Parathyroid adenoma (tissue), 2 donors: Measurements from ENCODE around the gene MROH2B.

ENCODE experiments used
- H2AFZ ChIP-seq: fragments of 300-600 bp; sonication (generic); one replicate; pipeline ENCODE4 v1.7.0; 2017; ENCODE audit warnings: antibody characterized with exemption, mild to moderate bottlenecking
- H3K27ac ChIP-seq: fragments of 300-600 bp; sonication (generic); one replicate; pipeline ENCODE4 v1.7.0; 2017
- H3K27me3 ChIP-seq: fragments of 300-600 bp; sonication (generic); one replicate; pipeline ENCODE4 v1.7.0; 2017; ENCODE audit warnings: low read length; ENCODE audit not compliant: control insufficient read depth, insufficient read depth
- H3K36me3 ChIP-seq: fragments of 300-600 bp; sonication (generic); one replicate; pipeline ENCODE4 v1.7.0; 2017; ENCODE audit warnings: low read length; ENCODE audit not compliant: control insufficient read depth, insufficient read depth
- H3K4me1 ChIP-seq: fragments of 300-600 bp; sonication (generic); one replicate; pipeline ENCODE4 v1.7.0; 2017; ENCODE audit warnings: control low read depth
- H3K4me2 ChIP-seq: fragments of 300-600 bp; sonication (generic); one replicate; pipeline ENCODE4 v1.7.0; 2017; ENCODE audit warnings: low read length
- H3K4me3 ChIP-seq: fragments of 300-600 bp; sonication (generic); one replicate; pipeline ENCODE4 v1.7.0; 2017; ENCODE audit warnings: low read depth, low read length
- H3K79me2 ChIP-seq: fragments of 300-600 bp; sonication (generic); one replicate; pipeline ENCODE4 v1.7.0; 2017; ENCODE audit warnings: control low read depth
- H3K9ac ChIP-seq: fragments of 300-600 bp; sonication (generic); one replicate; pipeline ENCODE4 v1.7.0; 2017; ENCODE audit warnings: mild to moderate bottlenecking
- H3K9me3 ChIP-seq: fragments of 300-600 bp; sonication (generic); one replicate; pipeline ENCODE4 v1.7.0; 2017; ENCODE audit warnings: low read length; ENCODE audit not compliant: control insufficient read depth
- CTCF ChIP-seq: fragments of 300-600 bp; sonication (generic); IDR thresholded peaks from one replicate; pipeline ENCODE4 v1.7.0; 2017; ENCODE audit warnings: antibody characterized with exemption, mild to moderate bottlenecking
- donor health status: primary hyperparathyroidism.

MROH2B gene

GRCh38 chr5:41071975-41072374 is 833 bp upstream of the MROH2B start:
- no peak for TF ChIP-seq CTCF

GRCh38 chr5:41067714-41068568 is 3.2 kb downstream of the MROH2B start:
- Histone ChIP-seq H3K79me2 (no peaks in the 10 kb centered on the region), H3K27me3 (no peaks in the 10 kb centered on the region), H3K9ac (no peak overlapping the region), H3K36me3 (no peaks in the 10 kb centered on the region), H3K4me2 (no peak overlapping the region), H2AFZ (peak overlapping the region; percentile 10), H3K9me3 (no peaks in the 10 kb centered on the region), H3K4me1 (peaks cover 4% of the 10 kb centered on the region), H3K4me3 (no peak overlapping the region), H3K27ac (no peak overlapping the region)
- TF ChIP-seq CTCF, result no peak

More at GRCh38 chr5:41071975-41072374, 833 bp upstream of the MROH2B start:
- Histone ChIP-seq H3K4me3 (no peak overlapping the region), H3K27me3 (no peaks in the 10 kb centered on the region), H3K79me2 (no peaks in the 10 kb centered on the region), H3K4me2 (no peak overlapping the region), H3K9me3 (no peaks in the 10 kb centered on the region), H3K27ac (no peak overlapping the region), H3K36me3 (no peaks in the 10 kb centered on the region), H3K9ac (no peak overlapping the region), H2AFZ (no peak overlapping the region), H3K4me1 (no peaks in the 10 kb centered on the region)

- Histone ChIP-seq H3K9me3 (no peaks in the 10 kb centered on the region), H3K4me2 (no peak overlapping the region), H3K9ac (no peak overlapping the region), H3K36me3 (no peaks in the 10 kb centered on the region), H2AFZ (peak overlapping the region; percentile 56), H3K79me2 (no peaks in the 10 kb centered on the region), H3K4me3 (no peak overlapping the region), H3K27ac (no peak overlapping the region), H3K4me1 (peaks cover 4% of the 10 kb centered on the region), H3K27me3 (no peaks in the 10 kb centered on the region)
- TF ChIP-seq CTCF, result no peak
Measured at GRCh38 chr5:41065691-41066335, 5.3 kb downstream of the MROH2B start.

GRCh38 chr5:41057940-41058339 is 13.2 kb downstream of the MROH2B start:
- no peak for TF ChIP-seq CTCF
- Histone ChIP-seq H3K79me2 (no peaks in the 10 kb centered on the region), H3K27me3 (no peaks in the 10 kb centered on the region)

More at GRCh38 chr5:41057940-41058339, 13.2 kb downstream of the MROH2B start:
- H2AFZ ChIP-seq, result no peak overlapping the region
- H3K4me2 ChIP-seq, result no peak overlapping the region
- no peaks in the 10 kb centered on the region for H3K9me3 ChIP-seq
- no peak overlapping the region for H3K9ac ChIP-seq
- H3K4me3 ChIP-seq, result no peak overlapping the region
- H3K36me3 ChIP-seq, result no peaks in the 10 kb centered on the region
- no peak overlapping the region for H3K27ac ChIP-seq
- no peaks in the 10 kb centered on the region for H3K4me1 ChIP-seq
